Lung (tissue), 12 donors: ENCODE results near the gene ADPRS. TPM values are rescaled to one million over a fixed set of nuclear protein-coding genes. Genes with fewer than 3 reads are reported as not detected.

Experiments used
- ATAC-seq: fragments of 200-7000 bp; cut with Tn5 transposase; one replicate; pipeline ENCODE4 v1.9.1; 2020; ENCODE audit warnings: moderate number of reproducible peaks; ENCODE audit not compliant: insufficient read depth, low FRiP score
- DNase-seq, 3 donors: peaks; one replicate each; pipeline ENCODE4 v3.0.0-alpha.2; 2013 to 2017
- H3K27ac ChIP-seq, 2 donors: one replicate each; pipeline ENCODE4 v1.5.1; 2013; ENCODE audit warnings: mild to moderate bottlenecking in 2 of 2, moderate library complexity in 2 of 2, control low read depth in 1 of 2, inconsistent platforms in 1 of 2, low read depth in 1 of 2, low read length in 1 of 2
- H3K27me3 ChIP-seq, 3 donors: one replicate each; pipeline ENCODE4 v1.5.1; 2013; ENCODE audit warnings: low read length in 2 of 3; ENCODE audit not compliant: control insufficient read depth in 3 of 3, insufficient read depth in 3 of 3
- H3K36me3 ChIP-seq, 4 donors: one replicate each; pipeline ENCODE4 v1.5.1; 2013; ENCODE audit warnings: low read length in 4 of 4, mild to moderate bottlenecking in 1 of 4, moderate library complexity in 1 of 4; ENCODE audit not compliant: control insufficient read depth in 4 of 4, insufficient read depth in 4 of 4
- H3K4me1 ChIP-seq, 5 donors: one replicate each; pipeline ENCODE4 v1.5.1; 2013; ENCODE audit warnings: low read length in 5 of 5, mild to moderate bottlenecking in 2 of 5, moderate library complexity in 1 of 5; ENCODE audit not compliant: control insufficient read depth in 5 of 5, insufficient read depth in 5 of 5
- H3K4me3 ChIP-seq: one replicate; pipeline ENCODE4 v1.5.1; 2013; ENCODE audit warnings: mild to moderate bottlenecking, control low read depth, moderate library complexity
- H3K9ac ChIP-seq, 2 donors: one replicate each; pipeline ENCODE4 v1.5.1; 2013; ENCODE audit warnings: low read length in 2 of 2, control low read depth in 1 of 2; ENCODE audit not compliant: insufficient read depth in 1 of 2
- H3K9me3 ChIP-seq, 4 donors: one replicate each; pipeline ENCODE4 v1.5.1; 2013; ENCODE audit warnings: low read length in 3 of 4, mild to moderate bottlenecking in 1 of 4, moderate library complexity in 1 of 4; ENCODE audit not compliant: control insufficient read depth in 4 of 4, insufficient read depth in 3 of 4
- CTCF ChIP-seq: IDR thresholded peaks from 2 replicates; pipeline ENCODE4 v1.5.1; 2012; ENCODE audit warnings: mild to moderate bottlenecking; ENCODE audit errors: control extremely low read depth, extremely low read depth
- WGBS, 2 donors: extraction: QIAGEN DNeasy Blood & Tissue Kit; methylation state at CpG; one replicate each; pipeline ENCODE4 v1.1.7; 2013; 5-methylcytosine and 5-hydroxymethylcytosine counted together
- polyA plus RNA-seq, 2 donors: library from polyadenylated mRNA; stranded (reverse); fragments of 200-250 nt; gene quantifications; one replicate each; pipeline ENCODE4 v1.2.1, GENCODE V29; 2013
- total RNA-seq, 2 donors: library from RNA; depleted of rRNA in 1 of 2; stranded (reverse); fragments of >200 nt in 1 of 2; gene quantifications; one replicate each; pipeline ENCODE4 v1.2.1, GENCODE V29; 2014 to 2021
- donor health status: control.
- donor health status: control.
- donor health status: Bipolar disorder and iron deficiency.
- donor health status: healthy.
- donor health status: DM: yes; HTN: yes; CAD: no.

Gene ADPRS
- total and polyA plus RNA-seq, 4 donors, result 22.0 to 44.3 (median 32.5) TPM

GRCh38 chr1:36099681-36100341, 11.1 kb downstream of the ADPRS start:
- no peaks in the 10 kb centered on the region for H3K9me3 ChIP-seq
- peaks cover 0 to 8% (median 0%) of the 10 kb centered on the region in 5 donors for H3K4me1 ChIP-seq
- H3K4me3 ChIP-seq, result no peak overlapping the region
- H3K9ac ChIP-seq, result no peak overlapping the region
- H3K27ac ChIP-seq, result no peak overlapping the region
- H3K27me3 ChIP-seq, result no peaks in the 10 kb centered on the region
- H3K36me3 ChIP-seq, result peaks cover 0 to 13% (median 2%) of the 10 kb centered on the region in 4 donors
- peak; percentile 82 for TF ChIP-seq CTCF
- WGBS, 2 donors, result 30 to 37% methylated on average over 18 of the region's 18 CpGs
- DNase-seq (peak; percentile 74 to 82 (median 74)), ATAC-seq (peak; percentile 86)

- Histone ChIP-seq H3K4me3 (no peak overlapping the region), H3K36me3 (peaks cover 0 to 11% (median 2%) of the 10 kb centered on the region in 4 donors), H3K27ac (no peak overlapping the region), H3K4me1 (peaks cover 0 to 8% (median 0%) of the 10 kb centered on the region in 5 donors), H3K9ac (no peak overlapping the region), H3K27me3 (no peaks in the 10 kb centered on the region), H3K9me3 (no peaks in the 10 kb centered on the region)
- no peak for TF ChIP-seq CTCF
- ATAC-seq (no peak), DNase-seq (no peak)
- WGBS, 2 donors, result 69 to 81% methylated on average over 6 of the region's 6 CpGs
Observed at GRCh38 chr1:36100376-36100775, 11.7 kb downstream of the ADPRS start.

- no peak for DNase-seq
- Histone ChIP-seq H3K36me3 (peaks cover 0 to 2% (median 0%) of the 10 kb centered on the region in 4 donors), H3K9me3 (no peaks in the 10 kb centered on the region), H3K9ac (no peak overlapping the region), H3K27me3 (no peaks in the 10 kb centered on the region), H3K4me3 (no peak overlapping the region), H3K27ac (no peak overlapping the region), H3K4me1 (no peaks in the 10 kb centered on the region)
- 97 to 98% methylated on average over 5 of the region's 5 CpGs for WGBS, 2 donors
- no peak for TF ChIP-seq CTCF
- ATAC-seq, result no peak
Observed at GRCh38 chr1:36101546-36101945, 12.9 kb downstream of the ADPRS start.

- no peak overlapping the region for H3K27ac ChIP-seq
Observed at GRCh38 chr1:36106269-36106668, 17.6 kb downstream of the ADPRS start.

More at GRCh38 chr1:36106269-36106668, 17.6 kb downstream of the ADPRS start:
- Histone ChIP-seq H3K9me3 (no peaks in the 10 kb centered on the region), H3K4me3 (no peak overlapping the region), H3K27me3 (no peaks in the 10 kb centered on the region), H3K4me1 (no peaks in the 10 kb centered on the region), H3K36me3 (no peaks in the 10 kb centered on the region), H3K9ac (no peak overlapping the region)
- DNase-seq (no peak), ATAC-seq (no peak)
- no peak for TF ChIP-seq CTCF
- WGBS, 2 donors, result 48 to 49% methylated on average over 5 of the region's 5 CpGs
